HCT116 (cell line): ENCODE measurements around the gene ADAMTSL5. TPM values are rescaled to one million over a fixed set of nuclear protein-coding genes. Genes with fewer than 3 reads are reported as not detected.

ENCODE experiments used
- ATAC-seq: fragments of 200-7000 bp; cut with Tn5 transposase; 2 replicates; pipeline ENCODE4 v1.9.1; 2020; ENCODE audit warnings: mild to moderate bottlenecking, moderate library complexity
- BruUV-seq: library from RNA; stranded (reverse); fragments of 400-500 nt; replicated peaks from 2 replicates; lab custom pipeline; 2021; lab: Mats Ljungman, UMichigan
- CTCF ChIA-PET: fragments of 300-600 bp; sonication (Branson Sonifier 250); formaldehyde crosslinking; loops from one replicate; lab custom pipeline; 2021; ENCODE audit warnings: antibody characterized with exemption; lab: Charles Lee
- POLR2A ChIA-PET: fragments of 300-600, 350-600 bp; sonication (Branson Sonifier 250); formaldehyde crosslinking; loops from one replicate; lab custom pipeline; 2021; ENCODE audit warnings: antibody characterized with exemption; lab: Charles Lee
- RAD21 ChIA-PET, 2 experiments: fragments of 300-600 bp; sonication (Branson Sonifier 250); formaldehyde crosslinking; loops; one replicate each; lab custom pipeline; 2023; ENCODE audit warnings: low total read pairs in 2 of 2; ENCODE audit not compliant: uncharacterized antibody in 2 of 2, unreplicated experiment in 2 of 2, low non-redundant PET in 1 of 2; lab: Charles Lee
- DNase-seq: peaks from one replicate; pipeline ENCODE4 v3.0.0-alpha.2; 2010; ENCODE audit warnings: low read depth, low spot score
- H2AFZ ChIP-seq: fragments of 200-600 bp; shearing (Covaris generic), sonication (generic); 2 replicates; pipeline ENCODE4 v1.6.1; 2017; ENCODE audit warnings: low read depth, mixed run types, mixed read lengths, antibody characterized with exemption, low read length; ENCODE audit not compliant: poor library complexity, severe bottlenecking
- H3K27ac ChIP-seq: 2 replicates; pipeline ENCODE4 v1.5.1; 2012; ENCODE audit warnings: low read depth, low read length
- H3K27me3 ChIP-seq: fragments of 200-600 bp; sonication (generic); 2 replicates; pipeline ENCODE4 v1.6.1; 2016; ENCODE audit warnings: mixed run types, low read length, mixed read lengths; ENCODE audit not compliant: insufficient read depth
- H3K36me3 ChIP-seq, 2 experiments: fragments of 200-500 bp in 1 of 2; fragments of 200-600 bp in 1 of 2; sonication (Bioruptor generic) in 1 of 2; sonication (generic) in 1 of 2; 2 replicates each; pipeline versions ENCODE4 v1.5.1 to v1.6.1; 2014 to 2016; ENCODE audit warnings: low read length in 2 of 2, inconsistent platforms in 1 of 2, mixed read lengths in 1 of 2, mixed run types in 1 of 2; ENCODE audit not compliant: insufficient read depth in 2 of 2, control insufficient read depth in 1 of 2
- H3K4me1 ChIP-seq, 2 experiments: fragments of 200-600 bp in 1 of 2; sonication (generic) in 1 of 2; 2 replicates each; pipeline versions ENCODE4 v1.5.1 to v1.6.1; 2012 to 2017; ENCODE audit warnings: low read length in 2 of 2, inconsistent platforms in 1 of 2, mild to moderate bottlenecking in 1 of 2, mixed read lengths in 1 of 2, mixed run types in 1 of 2, moderate library complexity in 1 of 2; ENCODE audit not compliant: insufficient read depth in 2 of 2, control insufficient read depth in 1 of 2
- H3K4me2 ChIP-seq: fragments of 200-600 bp; sonication (generic); 2 replicates; pipeline ENCODE4 v1.6.1; 2017; ENCODE audit warnings: mixed run types, low read length, mixed read lengths
- H3K4me3 ChIP-seq, 2 experiments: fragments of 200-600 bp in 1 of 2; sonication (generic) in 1 of 2; replicated peaks in 1 of 2; 2 replicates each; pipeline ENCODE4 v1.5.1; 2011 to 2016; ENCODE audit warnings: low read length in 2 of 2, control low read depth in 1 of 2, low read depth in 1 of 2, mild to moderate bottlenecking in 1 of 2, mixed read lengths in 1 of 2, mixed run types in 1 of 2
- H3K79me2 ChIP-seq: fragments of 200-600 bp; sonication (generic); 2 replicates; pipeline ENCODE4 v1.6.1; 2017; ENCODE audit warnings: mild to moderate bottlenecking, mixed run types, low read length, moderate library complexity, mixed read lengths; ENCODE audit not compliant: insufficient read depth
- H3K9ac ChIP-seq: fragments of 200-600 bp; sonication (generic); 2 replicates; pipeline ENCODE4 v1.6.1; 2016; ENCODE audit warnings: low read length, mixed read lengths
- H3K9me2 ChIP-seq: fragments of 200-600 bp; sonication (generic), shearing (Covaris generic); 2 replicates; pipeline ENCODE4 v1.6.1; 2017; ENCODE audit warnings: mixed run types, mild to moderate bottlenecking, moderate library complexity; ENCODE audit not compliant: insufficient read depth
- H3K9me3 ChIP-seq, 2 experiments: fragments of 200-500 bp in 1 of 2; fragments of 200-600 bp in 1 of 2; sonication (Bioruptor generic) in 1 of 2; sonication (generic) in 1 of 2; 2 replicates each; pipeline ENCODE4 v1.6.1; 2014 to 2017; ENCODE audit warnings: low read length in 2 of 2, mixed read lengths in 2 of 2, inconsistent platforms in 1 of 2, low read depth in 1 of 2, mild to moderate bottlenecking in 1 of 2, mixed run types in 1 of 2, moderate library complexity in 1 of 2; ENCODE audit not compliant: control insufficient read depth in 1 of 2, insufficient read depth in 1 of 2
- H4K20me1 ChIP-seq: fragments of 200-600 bp; sonication (generic), shearing (Covaris generic); 2 replicates; pipeline ENCODE4 v1.6.1; 2017; ENCODE audit warnings: mixed run types, mild to moderate bottlenecking, moderate library complexity; ENCODE audit not compliant: insufficient read depth
- CBX3 ChIP-seq: IDR thresholded peaks from 2 replicates; pipeline ENCODE4 v1.6.1; 2012; ENCODE audit warnings: low read depth
- EGR1 ChIP-seq: IDR thresholded peaks from 2 replicates; pipeline ENCODE4 v1.6.1; 2012; ENCODE audit warnings: low read depth
- ELF1 ChIP-seq: IDR thresholded peaks from 2 replicates; pipeline ENCODE4 v1.6.1; 2012; ENCODE audit warnings: low read depth, borderline replicate concordance
- EZH2 ChIP-seq: fragments of 200-600 bp; sonication (generic); IDR thresholded peaks from 2 replicates; pipeline ENCODE4 v1.6.1; 2017; ENCODE audit warnings: antibody characterized with exemption, mixed run types
- EZH2phosphoT487 ChIP-seq: fragments of 200-600 bp; IDR thresholded peaks from 2 replicates; pipeline ENCODE4 v1.6.1; 2018; ENCODE audit warnings: antibody characterized with exemption, borderline replicate concordance
- FOSL1 ChIP-seq: IDR thresholded peaks from 2 replicates; pipeline ENCODE4 v1.6.1; 2012; ENCODE audit warnings: low read depth
- POLR2A ChIP-seq: IDR thresholded peaks from 2 replicates; pipeline ENCODE4 v1.7.0; 2011; ENCODE audit warnings: borderline replicate concordance; ENCODE audit not compliant: insufficient read depth, insufficient read length; ENCODE audit errors: extremely low read depth
- POLR2AphosphoS5 ChIP-seq: IDR thresholded peaks from 2 replicates; pipeline ENCODE4 v1.6.1; 2011; ENCODE audit warnings: mild to moderate bottlenecking, low read depth, low read length, moderate library complexity
- RAD21 ChIP-seq: IDR thresholded peaks from 2 replicates; pipeline ENCODE4 v1.6.1; 2012; ENCODE audit warnings: low read depth, mild to moderate bottlenecking
- REST ChIP-seq: IDR thresholded peaks from 2 replicates; pipeline ENCODE4 v1.6.1; 2012; ENCODE audit warnings: low read depth
- SP1 ChIP-seq: IDR thresholded peaks from 2 replicates; pipeline ENCODE4 v1.6.1; 2012; ENCODE audit warnings: low read depth
- SRF ChIP-seq: IDR thresholded peaks from 2 replicates; pipeline ENCODE4 v1.6.1; 2012; ENCODE audit warnings: low read depth
- TCF7L2 ChIP-seq: IDR thresholded peaks from 2 replicates; pipeline ENCODE4 v1.7.0; 2011; ENCODE audit warnings: borderline replicate concordance, inconsistent platforms; ENCODE audit not compliant: insufficient read depth, insufficient read length; ENCODE audit errors: extremely low read depth
- YY1 ChIP-seq: IDR thresholded peaks from 2 replicates; pipeline ENCODE4 v1.6.1; 2011; ENCODE audit warnings: low read length, low read depth, moderate library complexity, mild to moderate bottlenecking; ENCODE audit not compliant: insufficient replicate concordance; ENCODE audit errors: extremely low read depth
- ZNF274 ChIP-seq: fragments of 200-500 bp; sonication (Bioruptor generic); IDR thresholded peaks from 2 replicates; pipeline ENCODE4 v1.6.1; 2014; ENCODE audit warnings: mild to moderate bottlenecking, low read depth, low read length, inconsistent platforms
- intact Hi-C: fragments of 100-400 bp; cut with micrococcal nuclease; formaldehyde crosslinking; loops from 2 replicates; pipeline ENCODE4 v1.10.0; 2022
- total RNA-seq: library from RNA; stranded (reverse); gene quantifications from one replicate; pipeline ENCODE4 v1.2.1, GENCODE V29; 2021; ENCODE audit not compliant: unreplicated experiment

Gene ADAMTSL5
- total RNA-seq, 1 experiment from 2014 or later, result 24.0 TPM

GRCh38 chr19:1483131-1483978, 29.5 kb downstream of the ADAMTSL5 start:
- DNase-seq, result no peak
- Histone ChIP-seq H2AFZ (no peak overlapping the region), H3K79me2 (peaks cover 6% of the 10 kb centered on the region), H3K4me3 (no peak overlapping the region), H4K20me1 (no peaks in the 10 kb centered on the region), H3K4me2 (no peak overlapping the region), H3K36me3 (no peaks in the 10 kb centered on the region), H3K9me3 (no peaks in the 10 kb centered on the region), H3K27ac (no peak overlapping the region), H3K27me3 (no peaks in the 10 kb centered on the region), H3K9me2 (no peaks in the 10 kb centered on the region), H3K9ac (no peak overlapping the region), H3K4me1 (peaks cover 0 to 10% of the 10 kb centered on the region in 2 experiments; a peak in 2 of 4 replicates)
- ChIA-PET RAD21 (no interaction called here), CTCF (no interaction called here), POLR2A (no interaction called here)
- no peak for TF ChIP-seq EZH2phosphoT487
- TF ChIP-seq POLR2AphosphoS5, result no peak
- TF ChIP-seq CBX3, result no peak
- TF ChIP-seq FOSL1, result no peak
- no peak for ATAC-seq
- no TSS peak for BruUV-seq
- intact Hi-C loops, result no loop called here

GRCh38 chr19:1482361-1483130, 30.3 kb downstream of the ADAMTSL5 start:
- no peak overlapping the region for H3K4me2 ChIP-seq
- no peak overlapping the region for H3K4me3 ChIP-seq
- intact Hi-C loops, result no loop called here
- no peak overlapping the region for H2AFZ ChIP-seq
- DNase-seq (no peak), ATAC-seq (no peak)
- RAD21 ChIA-PET, result no interaction called here
- no TSS peak for BruUV-seq
- no peaks in the 10 kb centered on the region for H4K20me1 ChIP-seq
- H3K36me3 ChIP-seq, result no peaks in the 10 kb centered on the region; a peak in 1 of 4 replicates
- no peaks in the 10 kb centered on the region for H3K9me3 ChIP-seq
- POLR2A ChIA-PET, result no interaction called here
- H3K9me2 ChIP-seq, result no peaks in the 10 kb centered on the region
- CTCF ChIA-PET, result interaction anchor here (0.8 kb wide), 1 partner anchor 8 kb away, joined by 3 read pairs; the partner anchor contains the start of gene REEP6
- no peak overlapping the region for H3K27ac ChIP-seq
- peaks cover 2 to 15% of the 10 kb centered on the region in 2 experiments; a peak in 3 of 4 replicates for H3K4me1 ChIP-seq
- no peaks in the 10 kb centered on the region for H3K27me3 ChIP-seq
- H3K79me2 ChIP-seq, result peaks cover 14% of the 10 kb centered on the region
- no peak overlapping the region for H3K9ac ChIP-seq
- TF ChIP-seq RAD21 (no peak), FOSL1 (no peak), EZH2phosphoT487 (no peak), SP1 (no peak), SRF (no peak), POLR2AphosphoS5 (no peak), TCF7L2 (no peak), EZH2 (no peak), EGR1 (no peak), ZNF274 (no peak), REST (no peak), ELF1 (no peak), POLR2A (no peak), YY1 (no peak)
